Embryonic facial prominence (tissue), 1 donor: ENCODE data around the gene KIT.

ENCODE experiments used
- DNase-seq: peaks from one replicate; pipeline ENCODE4 v3.0.0-alpha.2; 2016; ENCODE audit errors: extremely low spot score

KIT gene

DNA sequence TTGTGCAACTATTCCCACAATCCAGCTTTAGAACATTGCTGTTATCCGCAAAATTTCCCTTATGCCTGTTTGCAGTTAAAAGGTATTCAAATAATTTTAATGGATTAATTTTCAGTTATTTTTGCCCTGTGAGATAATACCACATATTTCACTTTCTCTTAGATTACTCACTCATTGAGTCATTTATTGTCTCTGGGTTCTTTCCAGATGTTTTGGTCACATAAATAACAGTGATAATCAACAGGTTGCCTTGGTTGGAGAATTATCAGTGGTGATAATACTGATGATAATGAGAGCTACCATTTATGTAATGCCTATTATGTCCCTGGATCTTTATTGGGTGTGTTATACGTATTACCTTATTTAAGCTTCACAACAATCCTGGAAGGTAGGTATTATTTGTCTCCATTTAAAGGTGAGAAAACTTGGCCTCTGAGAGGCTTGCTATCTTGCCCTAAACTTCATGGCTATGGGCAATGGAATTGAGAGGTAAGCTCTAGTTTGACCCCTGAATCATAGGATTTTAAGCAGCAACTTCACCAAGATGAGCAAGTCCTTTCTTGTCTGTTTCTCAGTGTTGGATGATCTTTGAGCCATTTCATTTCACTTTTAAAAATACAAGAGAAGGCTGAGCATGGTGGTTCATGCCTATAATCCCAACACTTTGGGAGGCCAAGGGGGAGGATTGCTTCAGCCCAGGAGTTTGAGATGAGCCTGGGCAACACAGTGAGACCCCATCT lies 87.4 kb downstream of the KIT start:
- no peak for DNase-seq

DNA sequence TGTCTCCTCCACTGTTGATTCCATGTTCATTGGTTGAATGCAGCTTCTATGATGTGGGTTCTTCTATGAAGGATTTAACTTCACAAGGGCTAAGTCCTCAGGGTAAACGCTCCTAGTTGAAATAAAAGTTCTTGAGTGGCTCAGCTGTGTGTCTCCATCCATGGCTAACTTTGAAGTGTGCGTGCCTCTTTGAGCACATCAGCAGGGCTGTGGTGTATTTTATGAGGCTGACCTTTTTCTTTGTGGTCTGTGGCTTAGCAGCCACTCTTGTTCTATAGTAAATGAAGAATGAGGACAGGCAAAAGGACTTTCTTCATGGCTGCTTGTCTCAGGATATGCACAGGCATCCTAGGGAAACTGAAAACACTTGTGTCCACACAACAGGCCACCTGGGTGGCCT lies 88.5 kb downstream of the KIT start:
- no peak for DNase-seq

DNA sequence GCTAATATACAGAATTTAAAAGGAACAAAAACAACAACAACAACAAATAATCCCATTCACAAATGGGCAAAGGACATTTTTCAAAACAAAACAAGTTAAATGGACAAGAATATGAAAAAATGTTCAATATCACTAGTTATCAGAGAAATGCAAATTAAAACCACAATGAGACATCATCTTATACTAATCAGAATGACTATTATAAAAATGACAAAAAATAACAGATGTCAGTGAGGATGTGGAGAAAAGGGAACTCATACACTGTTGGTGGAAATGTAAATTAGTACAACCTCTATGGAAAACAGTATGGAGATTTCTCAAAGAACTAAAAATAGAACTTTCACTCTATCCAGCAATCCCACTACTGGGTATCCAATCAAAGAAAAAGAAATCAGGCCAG lies 92.6 kb downstream of the KIT start:
- DNase-seq, result no peak

DNA sequence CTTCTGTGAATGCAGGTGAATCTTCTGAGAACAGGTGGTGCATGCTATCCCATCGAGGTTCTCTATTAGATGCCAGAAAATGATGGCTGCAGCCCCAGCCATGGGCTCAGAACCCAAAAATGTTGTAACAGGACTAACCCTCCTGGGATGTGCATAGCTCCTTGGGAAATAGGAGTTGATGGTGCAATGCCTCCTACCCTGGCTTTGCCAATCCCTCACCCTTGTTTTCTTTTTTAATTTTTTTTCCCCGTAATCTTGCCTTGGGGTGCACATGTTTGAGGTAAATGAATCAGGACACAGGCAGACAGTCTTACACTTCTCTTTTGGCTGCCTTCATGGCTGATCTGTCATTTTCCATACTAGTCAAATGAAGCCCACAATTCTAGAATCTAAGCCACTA lies 96.6 kb downstream of the KIT start:
- no peak for DNase-seq

DNA sequence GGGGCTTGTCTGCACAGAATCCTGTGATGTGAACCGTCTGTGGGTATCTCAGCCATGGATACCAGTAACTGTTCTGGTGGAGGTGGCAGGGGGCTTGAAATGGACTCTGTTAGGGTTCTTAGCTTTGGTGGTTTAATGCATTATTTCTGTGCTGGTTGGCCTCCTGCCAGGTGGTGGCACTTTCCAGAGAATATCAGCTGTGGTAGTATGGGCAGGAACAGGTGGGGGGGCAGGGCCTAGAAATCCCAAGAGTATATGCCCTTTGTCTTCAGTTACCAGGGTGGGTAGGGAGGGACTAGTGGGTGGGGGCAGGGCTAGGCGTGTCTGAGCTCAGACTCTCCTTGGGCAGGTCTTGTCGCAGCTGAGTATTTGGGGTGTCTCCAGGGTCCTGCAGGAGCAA lies 106.7 kb downstream of the KIT start:
- no peak for DNase-seq

DNA sequence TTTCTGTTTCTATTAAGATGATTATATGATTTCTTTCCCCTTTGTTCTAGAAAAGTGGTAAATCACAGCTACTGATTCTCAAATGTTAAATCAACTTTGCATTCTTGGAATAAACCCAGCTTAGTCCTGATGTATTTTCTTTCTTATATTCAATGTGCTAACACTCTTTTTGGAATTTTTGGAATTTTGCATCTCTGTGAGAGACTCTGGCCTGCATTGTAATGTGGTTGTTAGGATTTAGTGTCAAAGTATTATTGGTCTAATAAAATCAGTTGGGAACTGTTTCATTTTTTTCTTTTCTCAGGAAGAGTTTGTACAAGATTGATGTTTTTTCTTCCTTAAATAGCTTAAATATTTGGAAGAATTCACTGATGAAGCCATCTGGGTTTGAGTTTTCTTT lies 109.6 kb downstream of the KIT start:
- no peak for DNase-seq

DNA sequence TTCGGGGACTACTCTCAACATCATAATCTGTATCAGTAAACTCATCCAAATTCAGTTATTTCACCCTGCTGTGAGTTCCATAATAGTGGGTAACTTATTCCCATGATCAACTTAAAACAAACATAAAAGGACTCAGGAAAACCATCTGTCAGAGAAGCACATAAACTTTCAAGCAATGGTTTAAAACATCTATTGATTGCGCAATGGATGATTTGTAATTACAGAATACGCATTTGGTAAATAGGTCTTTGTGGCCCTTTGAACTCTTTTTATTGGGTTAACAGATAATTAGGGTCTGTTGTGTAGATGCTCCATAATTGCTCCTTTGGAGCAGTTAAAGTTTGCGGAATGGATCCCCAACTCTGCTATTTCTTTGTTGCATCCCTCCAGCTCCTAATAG lies 115.3 kb downstream of the KIT start:
- DNase-seq, result no peak

DNA sequence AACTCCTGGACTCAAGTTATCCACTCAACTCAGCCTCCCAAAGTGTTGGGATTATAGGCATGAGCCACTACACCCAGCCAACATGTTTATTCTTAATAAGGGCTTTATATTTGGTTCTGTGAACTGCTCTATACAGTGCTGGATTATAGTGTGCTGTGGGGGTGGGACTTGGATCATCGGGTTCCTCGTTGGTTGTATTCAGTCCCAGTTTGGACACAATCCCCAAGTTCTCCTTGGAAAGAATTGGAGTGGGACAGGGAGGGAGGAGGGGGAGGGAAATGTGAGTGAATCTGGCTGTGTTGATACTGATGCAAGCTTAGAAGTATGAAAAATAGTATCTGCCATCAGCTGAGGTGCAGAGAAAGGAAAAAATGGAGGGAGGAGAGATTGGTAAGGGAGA lies 121.3 kb downstream of the KIT start:
- no peak for DNase-seq

DNA sequence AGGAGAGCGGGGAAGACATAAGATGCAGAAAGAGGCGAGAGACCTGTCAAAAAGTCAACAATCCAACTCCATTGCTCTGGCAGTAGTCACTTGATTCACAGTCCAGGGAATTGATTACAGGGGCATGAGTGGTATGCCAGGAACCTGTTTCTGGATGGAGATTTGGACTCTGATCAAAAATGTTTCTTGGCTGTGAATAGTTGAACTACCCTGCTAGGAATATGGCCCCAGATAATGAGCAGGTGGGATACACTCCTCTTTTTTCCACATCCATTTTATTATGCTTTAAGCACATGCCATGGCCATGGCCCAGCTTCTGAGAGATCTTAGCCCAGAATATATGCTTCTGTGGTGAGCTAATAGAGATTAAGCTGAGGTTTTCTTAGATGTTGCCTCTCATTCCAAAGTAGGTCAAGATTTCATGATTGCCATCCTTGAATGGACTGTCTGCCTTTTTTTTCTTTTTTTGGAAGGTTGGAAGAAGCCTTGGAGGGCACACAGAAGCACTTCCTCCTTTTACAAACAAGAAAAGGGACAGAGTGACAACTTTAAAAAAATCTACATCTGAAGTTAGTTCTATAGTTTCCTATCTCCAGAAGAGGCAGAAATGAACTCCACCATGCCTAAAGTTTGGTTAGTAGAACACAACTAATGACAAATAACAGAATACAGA lies 121.9 kb downstream of the KIT start:
- no peak for DNase-seq

DNA sequence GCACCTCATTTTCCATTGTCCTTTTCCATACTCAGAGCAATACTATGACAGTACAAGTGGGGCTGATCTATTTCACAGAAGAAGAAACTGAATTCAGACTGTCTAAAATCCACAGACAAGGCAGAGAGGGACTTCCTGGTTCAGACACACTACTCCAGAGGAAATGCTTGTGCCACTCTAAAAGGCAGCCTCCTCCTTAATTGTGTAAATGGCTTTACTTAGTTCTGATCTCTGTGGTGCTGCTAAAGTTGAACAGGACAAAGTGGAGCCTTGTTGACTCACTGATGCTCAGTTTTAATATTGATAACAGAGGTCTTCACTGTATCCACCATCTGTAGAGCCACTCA lies 122.4 kb downstream of the KIT start:
- no peak for DNase-seq

DNA sequence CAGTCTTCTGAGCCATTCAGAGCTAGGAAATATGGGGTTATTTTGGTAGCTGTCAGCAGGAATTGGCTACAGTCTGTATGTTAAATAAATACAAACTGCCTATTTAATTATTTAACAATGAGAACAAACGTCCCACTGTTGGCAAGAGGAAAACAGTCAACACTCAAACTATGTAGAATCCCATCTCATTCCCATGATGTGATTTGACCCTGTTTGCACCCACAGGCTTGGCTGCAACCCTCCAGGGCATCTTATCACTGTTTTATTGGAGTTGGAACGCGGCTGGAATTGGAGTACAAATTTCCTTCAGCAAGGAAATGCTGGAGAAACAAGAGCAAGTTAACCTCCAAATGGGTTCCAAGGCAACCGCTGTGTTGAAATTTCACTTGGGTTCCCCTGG lies 124.0 kb downstream of the KIT start:
- no peak for DNase-seq

DNA sequence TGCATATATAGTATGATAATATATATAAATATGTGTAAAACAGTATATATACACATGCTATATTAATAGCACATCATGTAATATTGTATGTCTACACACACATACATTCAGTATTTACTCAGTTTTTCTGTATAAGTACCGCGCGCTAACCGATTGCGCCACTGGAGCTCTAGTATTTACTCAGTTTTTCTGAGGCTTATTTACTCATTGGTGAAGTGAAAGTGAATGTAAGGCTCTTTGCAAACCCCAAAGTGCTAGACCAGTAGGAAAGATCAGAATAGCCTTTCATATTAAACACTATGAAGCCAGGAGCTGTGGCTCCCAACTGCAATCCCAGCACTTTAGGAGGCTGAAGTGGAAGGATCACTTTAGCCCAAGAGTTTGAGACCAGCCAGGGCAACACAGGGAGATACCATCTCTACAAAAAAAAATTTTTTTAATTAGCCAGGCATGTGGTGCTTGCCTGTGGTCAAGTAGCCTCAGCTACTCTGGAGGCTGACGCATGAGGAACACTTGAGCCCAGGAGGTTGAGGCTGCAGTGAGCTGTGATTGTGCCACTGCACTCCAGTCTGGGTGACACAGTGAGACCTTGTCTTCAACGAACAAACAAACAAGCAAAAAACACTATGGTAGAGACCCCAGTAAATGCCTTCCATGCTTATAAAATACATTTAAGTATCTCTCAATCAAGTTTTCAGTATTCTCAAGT lies 125.8 kb downstream of the KIT start:
- no peak for DNase-seq

DNA sequence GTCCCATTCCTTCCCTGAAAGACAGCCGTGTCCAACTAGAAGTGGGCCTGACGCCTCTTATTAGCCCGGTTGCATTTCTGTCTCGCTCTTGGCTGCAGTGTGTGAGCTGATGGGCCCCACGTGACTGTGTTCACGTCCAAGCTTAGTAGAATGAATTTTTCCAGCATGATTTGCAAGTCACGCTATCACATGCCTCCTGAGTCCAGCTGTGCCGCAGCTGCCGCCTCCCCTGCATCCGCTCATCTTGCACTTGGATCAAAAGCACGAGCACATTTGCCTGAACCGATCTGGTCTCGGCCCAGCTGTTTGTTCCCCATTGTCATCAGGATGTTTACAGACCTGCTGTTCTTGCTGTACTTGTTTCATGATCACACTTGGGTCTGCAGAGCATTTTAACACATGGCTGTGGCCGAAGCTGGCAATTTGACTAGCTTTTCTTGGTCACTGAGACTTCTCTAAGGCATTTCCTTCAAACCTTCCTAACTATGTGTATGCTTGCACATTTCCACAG lies 126.5 kb downstream of the KIT start:
- DNase-seq, result peak; percentile 62
